ENCODE results near the gene TRPC4AP.
"Not testable (repeated sequence)": the region's sequence is repeated elsewhere in the genome, so short reads cannot be mapped to it uniquely, and the experiment has no call there.

The TRPC4AP gene

DNA sequence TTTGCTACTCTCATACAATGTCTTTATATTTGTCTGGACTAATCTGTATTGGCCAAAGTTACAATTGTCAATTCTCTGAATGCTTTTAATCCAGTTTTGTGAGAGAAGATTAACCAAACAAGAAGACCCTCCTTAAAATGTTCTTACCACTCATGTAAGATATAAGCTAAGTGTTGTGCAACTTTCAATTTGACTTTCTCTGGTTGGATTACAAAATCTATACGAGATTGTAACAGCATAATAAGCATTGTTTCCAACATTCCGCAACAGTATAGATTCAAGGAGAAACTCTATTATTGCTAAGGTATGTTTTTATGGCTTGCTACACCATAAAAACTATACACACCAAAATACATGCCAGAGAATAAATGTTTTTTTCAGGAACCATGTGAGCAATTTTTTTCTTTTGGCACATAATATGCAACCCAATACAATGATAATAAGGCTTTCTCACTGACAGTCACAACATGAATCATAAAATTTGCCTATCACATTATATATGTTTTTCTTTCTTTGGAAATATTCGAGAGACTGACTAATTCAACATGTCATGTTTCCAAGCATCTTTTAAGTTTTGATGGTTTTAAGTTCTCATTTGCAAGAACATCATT is 12.2 kb upstream of the TRPC4AP start:
- no peak for DNase-seq (ENCODE audit: low read depth in 4 of 4, low spot score in 1 of 4)

DNA sequence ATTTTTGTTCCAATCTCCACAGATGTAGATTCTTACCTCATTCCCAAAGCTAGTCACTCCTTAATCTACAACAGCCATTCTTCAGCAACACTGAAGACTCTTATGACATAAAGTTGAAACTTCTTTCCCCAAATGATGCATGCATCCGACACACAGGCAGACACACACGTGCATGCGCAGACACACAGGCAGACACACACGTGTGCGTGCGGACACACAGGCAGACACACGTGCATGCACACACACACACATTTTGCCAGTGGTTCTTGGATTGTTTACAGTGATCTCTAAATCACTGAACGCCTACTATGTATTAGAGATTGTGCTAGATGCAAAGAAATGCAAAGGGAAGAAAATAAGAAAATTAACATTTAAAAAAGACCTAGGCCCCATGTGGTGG is 9.0 kb upstream of the TRPC4AP start:
- no peak for DNase-seq (ENCODE audit: low read depth in 4 of 4, low spot score in 1 of 4)

DNA sequence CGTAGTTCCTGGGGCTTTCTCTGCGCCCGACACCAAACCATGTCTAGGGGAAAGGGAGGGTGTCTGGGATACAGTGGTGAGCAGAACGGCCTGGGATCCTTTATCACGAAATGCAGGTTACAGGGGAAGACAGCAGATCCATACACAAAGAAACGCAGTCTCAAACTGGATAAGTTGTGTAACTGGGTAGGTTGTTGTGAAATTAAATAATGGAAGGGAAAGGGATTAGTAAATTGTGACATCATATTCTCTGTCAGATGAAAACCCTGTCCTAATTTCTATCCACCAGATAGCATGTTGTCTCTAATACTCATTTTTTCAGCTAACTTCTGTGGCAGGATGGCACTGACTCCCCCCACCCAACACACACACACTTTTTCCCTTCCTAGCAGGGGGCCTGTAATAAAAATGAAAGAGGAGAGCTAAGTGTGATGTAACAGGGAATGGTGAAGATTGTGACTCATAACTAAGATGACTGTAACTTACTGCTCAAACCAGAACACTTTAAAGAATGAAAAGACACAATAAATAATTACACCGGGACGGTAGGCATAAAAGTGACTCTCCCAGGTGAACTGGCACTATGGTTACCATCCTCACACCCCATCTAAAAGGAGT is 769 bp upstream of the TRPC4AP start:
- DNase-seq (ENCODE audit: low read depth in 4 of 4, low spot score in 1 of 4), result peak in 1 of 4 experiments; percentile 47

DNA sequence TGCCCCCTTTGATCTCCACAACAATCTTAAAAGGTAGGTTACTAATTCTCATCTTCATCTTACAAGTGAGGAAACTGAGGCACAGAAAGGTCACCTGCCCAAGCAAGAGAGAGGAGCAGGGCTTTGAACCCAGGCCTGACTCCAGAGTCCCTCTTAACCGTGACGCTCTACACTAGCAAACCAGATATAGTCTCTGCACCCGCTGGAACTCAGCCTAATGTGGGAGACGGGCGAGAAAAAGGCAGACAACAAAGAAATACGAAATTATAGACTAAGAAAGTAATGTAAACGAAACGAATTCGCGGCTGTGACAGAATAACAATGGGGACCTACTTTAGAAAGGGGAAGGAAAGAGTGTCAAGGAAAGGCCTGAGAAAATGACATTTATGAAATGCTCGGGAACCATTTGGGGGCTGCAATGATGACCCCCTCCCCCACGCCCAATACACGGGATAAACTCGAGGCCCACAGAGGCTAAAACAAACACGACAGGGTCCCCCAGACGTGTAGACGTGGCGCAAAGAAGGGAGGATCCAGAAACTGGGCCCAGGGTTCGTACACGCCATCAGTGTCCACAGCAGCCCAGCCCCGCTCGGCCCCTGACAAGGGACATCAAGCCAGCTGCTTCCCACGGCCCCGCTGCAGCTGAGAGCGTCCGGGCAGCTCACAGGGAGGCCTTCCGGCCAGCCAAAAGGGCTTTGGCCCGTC is 637 bp downstream of the TRPC4AP start:
- DNase-seq (ENCODE audit: low read depth in 4 of 4, low spot score in 1 of 4), result no peak

- no peak for DNase-seq (ENCODE audit: low read depth in 4 of 4, low spot score in 1 of 4)
Measured at GRCh38 chr20:35088231-35089145, 4.1 kb downstream of the TRPC4AP start.

DNA sequence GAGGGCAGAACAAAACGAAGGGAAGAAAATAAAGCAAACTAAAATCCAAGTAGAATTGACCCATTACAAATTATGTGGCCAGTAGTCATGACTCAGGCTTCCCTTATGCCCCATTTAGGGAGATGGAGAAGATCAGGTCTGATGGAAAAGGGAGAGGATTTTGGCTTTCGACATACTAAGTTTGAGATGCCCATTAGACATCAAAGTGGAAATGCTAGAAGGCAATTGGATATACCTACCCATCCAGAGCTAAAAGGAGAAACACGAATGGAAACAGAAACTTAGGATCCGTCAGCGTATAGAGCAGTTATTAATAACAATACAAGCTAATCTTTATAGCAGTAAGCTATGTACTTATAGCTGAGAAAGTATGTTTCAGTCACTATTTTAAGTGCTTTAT is 4.8 kb downstream of the TRPC4AP start:
- DNase-seq (ENCODE audit: low read depth in 4 of 4, low spot score in 1 of 4), result no peak

- no peak for DNase-seq (ENCODE audit: low read depth in 4 of 4, low spot score in 1 of 4)
Measured at GRCh38 chr20:35087355-35087754, 5.3 kb downstream of the TRPC4AP start.

DNA sequence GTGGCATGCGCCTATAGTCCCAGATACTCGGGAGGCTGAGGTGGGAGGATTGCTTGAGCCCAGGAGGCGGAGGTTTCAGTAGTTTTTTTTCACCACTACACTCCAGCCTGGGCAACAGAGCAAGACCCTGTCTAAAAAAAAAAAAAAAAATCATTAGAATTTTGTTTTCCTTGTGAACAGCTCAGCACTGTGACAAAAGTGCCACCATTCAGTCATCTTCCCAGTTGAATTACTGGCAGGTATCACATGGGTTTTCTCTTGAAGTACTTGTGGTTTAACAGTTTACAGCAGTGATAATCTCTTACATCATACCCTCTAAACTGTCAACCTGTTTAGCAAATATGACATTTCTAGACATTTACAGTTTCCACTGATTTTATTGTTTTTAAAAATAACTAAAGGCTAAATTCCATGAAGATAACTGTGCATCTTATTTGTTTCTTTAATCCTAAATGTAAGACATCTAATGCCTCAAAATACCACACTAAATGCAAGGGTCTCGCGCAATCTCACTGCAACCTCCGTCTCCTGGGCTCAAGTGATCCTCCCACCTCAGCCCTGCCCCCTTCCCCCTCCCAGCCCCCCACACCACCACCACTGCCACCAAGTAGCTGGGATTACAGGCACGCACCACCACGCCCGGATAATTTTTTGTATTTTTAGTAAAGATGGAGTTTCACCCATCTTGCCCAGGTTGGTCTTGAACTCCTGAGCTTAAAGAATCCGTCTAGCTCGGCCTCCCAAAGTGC is 7.0 kb downstream of the TRPC4AP start:
- DNase-seq (ENCODE audit: low read depth in 4 of 4, low spot score in 1 of 4), result no peak

DNA sequence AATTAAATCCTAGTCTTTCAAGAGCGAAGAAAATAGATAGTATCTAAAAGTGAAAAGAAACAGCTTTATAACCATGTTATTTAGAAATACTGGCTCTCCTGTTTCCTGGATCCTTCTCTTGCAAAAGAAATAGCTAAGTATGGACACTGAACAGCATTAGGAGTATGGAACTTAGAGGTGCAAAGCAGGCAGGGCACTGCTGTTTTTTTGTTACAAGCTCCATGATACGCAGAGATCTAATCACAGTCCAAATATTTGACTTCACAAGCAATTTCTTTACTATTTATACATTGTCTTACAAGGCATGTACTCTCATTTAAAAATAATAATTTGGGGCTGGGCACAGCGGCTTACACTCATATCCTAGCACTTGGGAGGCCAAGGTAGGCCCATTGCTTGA is 7.6 kb downstream of the TRPC4AP start:
- DNase-seq (ENCODE audit: low read depth in 4 of 4, low spot score in 1 of 4), result no peak

DNA sequence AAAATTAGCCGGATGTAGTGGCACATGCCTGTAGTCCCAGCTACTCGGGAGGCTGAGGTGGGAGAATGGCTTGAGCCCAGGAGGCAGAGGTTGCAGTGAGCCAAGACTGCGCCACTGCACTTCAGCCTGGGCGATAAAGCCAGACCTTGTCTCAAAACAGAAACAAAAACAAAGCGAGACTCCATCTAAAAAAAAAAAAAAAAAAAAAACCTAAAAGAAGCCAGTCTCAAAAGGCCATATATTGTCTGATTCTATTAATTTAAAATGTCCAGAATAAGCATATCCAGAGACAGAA is 12.3 kb downstream of the TRPC4AP start:
- DNase-seq (ENCODE audit: low read depth in 4 of 4, low spot score in 1 of 4), result not testable (repeated sequence)

GRCh38 chr20:35079472-35080347 is 12.9 kb downstream of the TRPC4AP start:
- no peak for DNase-seq (ENCODE audit: low read depth in 4 of 4, low spot score in 1 of 4)

DNA sequence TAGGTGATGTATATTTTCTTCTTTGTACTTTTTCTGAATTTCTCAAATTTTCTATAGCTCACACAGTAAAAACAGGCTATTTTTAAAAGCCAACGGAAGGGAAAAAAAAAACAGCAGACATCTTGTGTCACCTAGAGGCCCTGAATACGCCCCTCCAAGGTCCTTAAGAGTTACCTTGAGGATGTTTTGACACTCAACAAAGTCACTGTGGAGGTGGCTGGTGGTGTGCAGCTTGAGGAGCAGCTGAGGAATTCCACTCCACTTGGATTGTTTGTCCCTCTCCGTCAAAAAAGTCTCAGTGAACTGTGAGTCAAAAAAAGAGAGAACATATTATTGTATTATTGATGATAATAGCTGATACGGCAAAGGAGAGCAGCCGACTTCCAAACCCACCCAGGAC is 14.7 kb downstream of the TRPC4AP start:
- no peak for DNase-seq (ENCODE audit: low read depth in 4 of 4, low spot score in 1 of 4)

- DNase-seq (ENCODE audit: low read depth in 4 of 4, low spot score in 1 of 4), result no peak
Measured at GRCh38 chr20:35077341-35077740, 15.3 kb downstream of the TRPC4AP start.

DNA sequence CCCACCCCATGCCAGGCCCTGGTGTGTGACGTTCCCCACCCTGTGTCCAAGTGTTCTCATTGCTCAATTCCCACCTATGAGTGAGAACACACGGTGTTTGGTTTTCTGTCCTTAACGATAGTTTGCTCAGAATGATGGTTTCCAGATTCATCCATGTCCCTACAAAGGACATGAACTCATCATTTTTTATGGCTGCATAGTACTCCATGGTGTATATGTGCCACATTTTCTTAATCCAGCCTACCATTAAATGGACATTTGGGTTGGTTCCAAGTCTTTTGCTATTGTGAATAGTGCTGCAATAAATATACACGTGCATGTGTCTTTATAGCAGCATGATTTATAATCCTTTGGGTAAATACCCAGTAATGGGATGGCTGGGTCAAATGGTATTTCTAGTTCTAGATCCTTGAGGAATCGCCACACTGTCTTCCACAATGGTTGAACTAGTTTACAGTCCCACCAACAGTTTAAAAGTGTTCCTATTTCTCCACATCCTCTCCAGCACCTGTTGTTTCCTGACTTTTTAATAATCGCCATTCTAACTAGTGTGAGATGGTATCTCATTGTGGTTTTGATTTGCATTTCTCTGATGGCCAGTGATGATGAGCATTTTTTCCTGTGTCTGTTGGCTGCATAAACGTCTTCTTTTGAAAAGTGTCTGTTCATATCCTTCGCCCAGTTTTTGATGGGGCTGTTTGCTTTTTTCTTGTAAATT is 21.0 kb downstream of the TRPC4AP start:
- not testable (repeated sequence) for DNase-seq (ENCODE audit: low read depth in 4 of 4, low spot score in 1 of 4)

DNA sequence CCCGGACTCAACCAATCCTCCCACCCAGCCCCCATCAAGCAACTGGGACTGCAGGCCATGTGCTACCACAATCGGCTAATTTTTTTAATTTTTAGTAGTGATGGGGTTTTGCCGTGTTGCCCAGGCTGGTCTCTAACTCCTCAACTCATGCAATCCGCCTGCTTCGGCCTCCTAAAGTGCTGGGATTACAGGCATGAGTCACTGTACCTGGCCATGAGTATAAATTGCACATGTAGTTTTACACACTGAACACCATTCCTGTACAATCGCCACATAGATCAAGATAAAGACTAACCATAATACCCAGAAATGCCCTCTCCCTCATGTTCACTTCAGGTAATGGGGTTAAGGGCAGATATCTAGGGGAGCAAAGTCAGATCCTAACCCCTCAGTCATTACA is 26.4 kb downstream of the TRPC4AP start:
- DNase-seq (ENCODE audit: low read depth in 4 of 4, low spot score in 1 of 4), result no peak

DNA sequence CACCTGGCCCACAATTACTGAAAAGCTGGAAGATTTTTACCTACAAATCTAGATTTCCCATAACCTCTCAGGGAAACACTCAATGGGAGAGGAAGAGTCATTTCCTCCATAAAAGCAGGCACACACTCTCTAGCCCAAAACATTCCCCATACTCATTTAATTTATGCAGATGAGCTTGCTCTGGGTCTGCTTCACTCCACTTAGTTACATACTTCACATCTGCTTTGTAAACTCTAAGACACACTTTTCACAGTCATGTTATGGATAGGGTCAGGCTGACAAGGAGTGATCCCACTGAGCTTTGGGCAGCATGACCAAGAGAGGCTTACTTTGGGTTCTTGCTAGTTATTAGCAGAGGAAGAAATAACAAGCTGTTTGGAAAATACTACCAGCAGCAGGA is 27.4 kb downstream of the TRPC4AP start:
- DNase-seq (ENCODE audit: low read depth in 4 of 4, low spot score in 1 of 4), result no peak

GRCh38 chr20:35063168-35063567 is 29.4 kb downstream of the TRPC4AP start:
- DNase-seq (ENCODE audit: low read depth in 4 of 4, low spot score in 1 of 4), result no peak

- no peak for DNase-seq (ENCODE audit: low read depth in 4 of 4, low spot score in 1 of 4)
Measured at GRCh38 chr20:35062478-35062877, 30.1 kb downstream of the TRPC4AP start.

DNA sequence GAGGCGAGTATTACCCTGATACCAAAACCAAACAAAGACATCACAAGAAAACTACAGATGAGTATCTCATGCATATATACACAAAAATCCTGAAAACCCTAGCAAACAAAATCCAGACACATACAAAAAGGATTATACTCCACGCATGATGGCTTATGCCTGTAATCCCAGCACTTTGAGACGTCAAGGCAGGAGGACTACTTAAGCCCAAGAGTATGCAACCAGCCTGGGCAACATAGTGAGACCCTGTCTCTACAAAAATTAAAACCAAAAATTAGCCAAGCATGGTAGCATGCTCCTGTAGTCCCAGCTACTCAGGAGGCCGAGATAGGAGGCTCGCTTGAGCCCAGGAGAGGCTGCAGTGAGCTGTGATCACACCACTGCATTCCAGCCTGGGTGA is 32.4 kb downstream of the TRPC4AP start:
- DNase-seq (ENCODE audit: low read depth in 4 of 4, low spot score in 1 of 4), result no peak
